Nephron progenitor cell (in vitro differentiated cells): ENCODE results near the gene TSPAN7.

Experiments
- DNase-seq: peaks from one replicate; pipeline ENCODE4 v3.0.0; 2021
- H3K27ac Mint-ChIP-seq: 2 replicates; pipeline ENCODE4 v1.8.0; 2021; ENCODE audit warnings: mild to moderate bottlenecking, moderate library complexity, mixed read lengths
- H3K27me3 Mint-ChIP-seq: 2 replicates; pipeline ENCODE4 v1.8.0; 2021; ENCODE audit warnings: mild to moderate bottlenecking, low read depth, mixed read lengths; ENCODE audit not compliant: poor library complexity
- H3K36me3 Mint-ChIP-seq: 2 replicates; pipeline ENCODE4 v1.8.0; 2021; ENCODE audit warnings: low read depth, mixed read lengths
- H3K4me1 Mint-ChIP-seq: 2 replicates; pipeline ENCODE4 v1.8.0; 2021; ENCODE audit warnings: mixed read lengths
- H3K4me3 Mint-ChIP-seq: 2 replicates; pipeline ENCODE4 v1.8.0; 2021; ENCODE audit warnings: mild to moderate bottlenecking, moderate library complexity, mixed read lengths
- H3K9me3 Mint-ChIP-seq: 2 replicates; pipeline ENCODE4 v1.8.0; 2021; ENCODE audit warnings: mild to moderate bottlenecking, moderate library complexity, mixed read lengths
- CTCF ChIP-seq: fragments of 200-600 bp; sonication (generic); IDR thresholded peaks from 2 replicates; pipeline ENCODE4 v1.5.0; 2021; ENCODE audit warnings: antibody characterized with exemption

The TSPAN7 gene

GRCh38 chrX:38718311-38718710 lies 157.0 kb downstream of the TSPAN7 start:
- TF ChIP-seq CTCF = no peak

GRCh38 chrX:38726612-38727011 lies 165.3 kb downstream of the TSPAN7 start:
- peaks cover 24% of the 10 kb centered on the region for H3K9me3 Mint-ChIP-seq
- no peak for TF ChIP-seq CTCF
- H3K4me3 Mint-ChIP-seq = no peak overlapping the region
- H3K27ac Mint-ChIP-seq = no peak overlapping the region
- DNase-seq = no peak
- no peaks in the 10 kb centered on the region for H3K36me3 Mint-ChIP-seq
- H3K27me3 Mint-ChIP-seq = no peaks in the 10 kb centered on the region
- no peaks in the 10 kb centered on the region for H3K4me1 Mint-ChIP-seq

More at GRCh38 chrX:38718311-38718710, 157.0 kb downstream of the TSPAN7 start:
- no peaks in the 10 kb centered on the region for H3K36me3 Mint-ChIP-seq
- no peak for DNase-seq
- H3K4me3 Mint-ChIP-seq = no peak overlapping the region
- H3K27me3 Mint-ChIP-seq = peaks cover 3% of the 10 kb centered on the region
- H3K27ac Mint-ChIP-seq = no peak overlapping the region
- H3K9me3 Mint-ChIP-seq = peaks cover 47% of the 10 kb centered on the region
- no peaks in the 10 kb centered on the region for H3K4me1 Mint-ChIP-seq

- no peak for TF ChIP-seq CTCF
- Mint-ChIP-seq H3K9me3 (peaks cover 24% of the 10 kb centered on the region), H3K27ac (no peak overlapping the region), H3K36me3 (no peaks in the 10 kb centered on the region), H3K4me1 (no peaks in the 10 kb centered on the region), H3K4me3 (no peak overlapping the region), H3K27me3 (no peaks in the 10 kb centered on the region)
- no peak for DNase-seq
Observed at GRCh38 chrX:38727668-38728067, 166.3 kb downstream of the TSPAN7 start.

- DNase-seq = no peak
- Mint-ChIP-seq H3K27me3 (peaks cover 8% of the 10 kb centered on the region), H3K36me3 (no peaks in the 10 kb centered on the region), H3K27ac (no peak overlapping the region), H3K4me1 (no peaks in the 10 kb centered on the region), H3K4me3 (no peak overlapping the region), H3K9me3 (peaks cover 31% of the 10 kb centered on the region)
- no peak for TF ChIP-seq CTCF
Observed at GRCh38 chrX:38732866-38733265, 171.5 kb downstream of the TSPAN7 start.
